Head of caudate nucleus (tissue), 42 donors: ENCODE results near the gene TRAF3.

ENCODE experiments used
- DNase-seq, 42 donors: peaks; one replicate each; pipeline versions ENCODE4 v3.0.0 to v3.0.0-alpha.2; 2020 to 2021; ENCODE audit warnings: mixed read lengths in 7 of 42
- intact Hi-C: fragments of 100-400 bp; cut with DNase I; formaldehyde crosslinking; loops from one replicate; pipeline ENCODE4 v1.15.0; 2022

TRAF3 gene

GRCh38 chr14:102933618-102934231, 156.5 kb downstream of the TRAF3 start:
- no peak for DNase-seq
- intact Hi-C loops: no loop called here

GRCh38 chr14:102935756-102936155, 158.5 kb downstream of the TRAF3 start:
- intact Hi-C loops: no loop called here
- DNase-seq: no peak

- intact Hi-C loops: no loop called here
- DNase-seq: peak in 1 of 42 donors; percentile 17
Measured at GRCh38 chr14:102937331-102938175, 160.3 kb downstream of the TRAF3 start.

- intact Hi-C loops: no loop called here
- no peak for DNase-seq
Measured at GRCh38 chr14:102938191-102938590, 160.9 kb downstream of the TRAF3 start.

- intact Hi-C loops: no loop called here
Measured at GRCh38 chr14:102939329-102939728, 162.1 kb downstream of the TRAF3 start.

GRCh38 chr14:102939820-102940561, 162.7 kb downstream of the TRAF3 start:
- intact Hi-C loops: loop anchor here (10.0 kb wide), 1 partner anchor 165 kb away; the partner anchor contains the start of gene TRAF3
- DNase-seq: no peak

More at GRCh38 chr14:102939329-102939728, 162.1 kb downstream of the TRAF3 start:
- DNase-seq: no peak

- intact Hi-C loops: loop anchor here (10.0 kb wide), 1 partner anchor 166 kb away; the partner anchor contains the start of gene TRAF3
- peak in 29 of 42 donors; percentile 38 to 82 (median 58) for DNase-seq
Measured at GRCh38 chr14:102940729-102941362, 163.6 kb downstream of the TRAF3 start.

GRCh38 chr14:102941419-102942011, 164.3 kb downstream of the TRAF3 start:
- intact Hi-C loops: loop anchor here (10.0 kb wide), 1 partner anchor 167 kb away; the partner anchor contains the start of gene TRAF3
- no peak for DNase-seq

GRCh38 chr14:102942069-102942468, 164.8 kb downstream of the TRAF3 start:
- intact Hi-C loops: loop anchor here (10.0 kb wide), 1 partner anchor 167 kb away; the partner anchor contains the start of gene TRAF3
- DNase-seq: no peak

GRCh38 chr14:102943454-102943853, 166.2 kb downstream of the TRAF3 start:
- intact Hi-C loops: loop anchor here (10.0 kb wide), 1 partner anchor 169 kb away; the partner anchor contains the start of gene TRAF3
- no peak for DNase-seq

GRCh38 chr14:102943979-102944378, 166.7 kb downstream of the TRAF3 start:
- intact Hi-C loops: loop anchor here (10.0 kb wide), 1 partner anchor 169 kb away; the partner anchor contains the start of gene TRAF3
- no peak for DNase-seq

GRCh38 chr14:102944448-102945330, 167.4 kb downstream of the TRAF3 start:
- intact Hi-C loops: loop anchor here (10.0 kb wide), 1 partner anchor 170 kb away; the partner anchor contains the start of gene TRAF3
- no peak for DNase-seq

- no peak for DNase-seq
- intact Hi-C loops: loop anchor here (10.0 kb wide), 1 partner anchor 171 kb away; the partner anchor contains the start of gene TRAF3
Measured at GRCh38 chr14:102945346-102946130, 168.3 kb downstream of the TRAF3 start.

- DNase-seq: no peak
- intact Hi-C loops: loop anchor here (10.0 kb wide), 1 partner anchor 173 kb away; the partner anchor contains the start of gene TRAF3
Measured at GRCh38 chr14:102947321-102948103, 170.3 kb downstream of the TRAF3 start.

- intact Hi-C loops: loop anchor here (10.0 kb wide), 1 partner anchor 174 kb away; the partner anchor contains the start of gene TRAF3
- DNase-seq: no peak
Measured at GRCh38 chr14:102948698-102949061, 171.4 kb downstream of the TRAF3 start.
